ENCODE measurements around the gene PHACTR1. TPM values are rescaled to one million over a fixed set of nuclear protein-coding genes. Genes with fewer than 3 reads are reported as not detected.

Gene PHACTR1
- total and polyA plus RNA-seq, 9 of the 15 experiments (the other 6 are each of a cell fraction or from before 2014, with no cell fraction given): 11.5 to 32.6 (median 22.0) TPM

DNA sequence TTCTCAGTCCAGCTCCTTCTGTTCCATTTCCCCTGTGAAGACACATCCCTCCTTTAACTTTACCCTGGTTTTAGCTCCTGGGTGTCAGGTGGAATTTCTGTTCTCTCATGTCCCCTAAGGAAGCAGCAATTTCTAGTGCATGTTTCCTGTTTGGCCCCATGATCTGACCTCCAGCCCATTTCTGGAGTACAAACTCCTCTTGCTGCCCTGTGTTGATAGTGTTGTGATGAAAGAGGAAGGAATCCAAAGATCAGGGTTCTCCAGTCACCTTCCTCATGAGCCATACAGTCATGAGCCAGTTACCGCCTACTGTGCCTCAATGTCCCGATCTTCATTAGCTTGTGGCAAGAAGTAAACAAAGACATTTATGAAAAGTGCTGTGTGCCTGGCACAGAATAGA, 97.4 kb downstream of the PHACTR1 start (continued):
- no peak for TF ChIP-seq ZNF407 (IDR thresholded peaks at IDR 0.05; ENCODE audit: low read depth)
- TF ChIP-seq ASH1L (IDR thresholded peaks at IDR 0.05; ENCODE audit: borderline replicate concordance, low read depth, partially characterized antibody): no peak
- no peak for TF ChIP-seq ZNF347 (CRISPR knock-in tag; IDR thresholded peaks at IDR 0.05; ENCODE audit: low read depth)
- TF ChIP-seq, protein P1, sequence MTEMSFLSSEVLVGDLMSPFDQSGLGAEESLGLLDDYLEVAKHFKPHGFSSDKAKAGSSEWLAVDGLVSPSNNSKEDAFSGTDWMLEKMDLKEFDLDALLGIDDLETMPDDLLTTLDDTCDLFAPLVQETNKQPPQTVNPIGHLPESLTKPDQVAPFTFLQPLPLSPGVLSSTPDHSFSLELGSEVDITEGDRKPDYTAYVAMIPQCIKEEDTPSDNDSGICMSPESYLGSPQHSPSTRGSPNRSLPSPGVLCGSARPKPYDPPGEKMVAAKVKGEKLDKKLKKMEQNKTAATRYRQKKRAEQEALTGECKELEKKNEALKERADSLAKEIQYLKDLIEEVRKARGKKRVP (CRISPR knock-in tag; IDR thresholded peaks at IDR 0.05): no peak
- no peak for TF ChIP-seq XRCC4 (IDR thresholded peaks at IDR 0.05; ENCODE audit: extremely low read depth, insufficient read depth, insufficient read length)
- no peak for TF ChIP-seq BACH1 (tag; IDR thresholded peaks at IDR 0.05)
- no peak for TF ChIP-seq NR2C1 (IDR thresholded peaks at IDR 0.05)
- TF ChIP-seq NR2C1 (tag; IDR thresholded peaks at IDR 0.05): no peak
- no peak for TF ChIP-seq LARP7 (IDR thresholded peaks at IDR 0.05)
- TF ChIP-seq RBM17 (IDR thresholded peaks at IDR 0.05; ENCODE audit: borderline replicate concordance, low read depth, low read length): no peak
- no peak for TF ChIP-seq TAL1 (IDR thresholded peaks at IDR 0.05)
